Liver (tissue), 9 donors: Measurements from ENCODE around the gene METTL14. TPM values are rescaled to one million over a fixed set of nuclear protein-coding genes. Genes with fewer than 3 reads are reported as not detected.
"Not testable (repeated sequence)": the region's sequence is repeated elsewhere in the genome, so short reads cannot be mapped to it uniquely, and the experiment has no call there.

Experiments
- DNase-seq: peaks from one replicate; pipeline ENCODE4 v3.0.0-alpha.2; 2017; ENCODE audit warnings: low spot score
- H3K27ac ChIP-seq, 2 donors: one replicate each; pipeline ENCODE4 v1.7.0; 2013; ENCODE audit warnings: inconsistent platforms in 2 of 2, low read length in 2 of 2, control low read depth in 1 of 2, low read depth in 1 of 2, mild to moderate bottlenecking in 1 of 2
- H3K27me3 ChIP-seq, 4 donors: one replicate each; pipeline versions ENCODE4 v1.6.1 to v1.7.0; 2013; ENCODE audit warnings: low read length in 3 of 4, inconsistent platforms in 1 of 4, mild to moderate bottlenecking in 1 of 4, moderate library complexity in 1 of 4; ENCODE audit not compliant: control insufficient read depth in 4 of 4, insufficient read depth in 4 of 4
- H3K36me3 ChIP-seq, 4 donors: one replicate each; pipeline versions ENCODE4 v1.6.1 to v1.7.0; 2013; ENCODE audit warnings: low read length in 3 of 4, mild to moderate bottlenecking in 3 of 4, low read depth in 1 of 4, moderate library complexity in 1 of 4; ENCODE audit not compliant: control insufficient read depth in 4 of 4, insufficient read depth in 3 of 4
- H3K4me1 ChIP-seq, 4 donors: one replicate each; pipeline versions ENCODE4 v1.6.1 to v1.7.0; 2013; ENCODE audit warnings: low read length in 3 of 4, mild to moderate bottlenecking in 3 of 4, moderate library complexity in 1 of 4; ENCODE audit not compliant: control insufficient read depth in 4 of 4, insufficient read depth in 4 of 4
- H3K4me3 ChIP-seq, 3 donors: one replicate each; pipeline versions ENCODE4 v1.6.1 to v1.7.0; 2013; ENCODE audit warnings: low read length in 3 of 3, control low read depth in 1 of 3, low read depth in 1 of 3, mild to moderate bottlenecking in 1 of 3
- H3K9ac ChIP-seq, 2 donors: one replicate each; pipeline ENCODE4 v1.7.0; 2013; ENCODE audit warnings: low read length in 2 of 2, mild to moderate bottlenecking in 2 of 2, moderate library complexity in 2 of 2, control low read depth in 1 of 2, low read depth in 1 of 2
- H3K9me3 ChIP-seq, 4 donors: one replicate each; pipeline versions ENCODE4 v1.6.1 to v1.7.0; 2013; ENCODE audit warnings: low read length in 3 of 4; ENCODE audit not compliant: control insufficient read depth in 4 of 4
- RAD21 ChIP-seq, 2 donors: IDR thresholded peaks; 2 replicates each; pipeline ENCODE4 v1.6.1; 2016; ENCODE audit warnings: antibody characterized with exemption in 2 of 2, mild to moderate bottlenecking in 2 of 2
- RXRA ChIP-seq, 2 donors: IDR thresholded peaks; 2 replicates each; pipeline ENCODE4 v1.6.1; 2017 to 2018; ENCODE audit warnings: antibody characterized with exemption in 2 of 2, mild to moderate bottlenecking in 1 of 2
- WGBS: extraction: QIAGEN DNeasy Blood & Tissue Kit; methylation state at CpG from one replicate; pipeline ENCODE4 v1.1.7; 2013; 5-methylcytosine and 5-hydroxymethylcytosine counted together
- polyA plus RNA-seq, 2 donors: library from polyadenylated mRNA; stranded (reverse) in 1 of 2; unstranded in 1 of 2; fragments of 200-250 nt in 1 of 2; fragments of >200 nt in 1 of 2; fragmentation: Nextera tagmentation in 1 of 2; extraction: Ambion mirVana in 1 of 2; gene quantifications; one replicate each; pipeline versions ENCODE4 v1.2.1 to v1.2.3, GENCODE V29; 2013 to 2015
- total RNA-seq, 2 donors: library from RNA; depleted of rRNA; stranded (reverse); fragments of >200 nt; gene quantifications; one replicate each; pipeline ENCODE4 v1.2.3, GENCODE V29; 2014
- TF ChIP-seq, protein P1 (sequence below): fragments of 150-350 bp; IDR thresholded peaks from 2 replicates; pipeline ENCODE4 v1.5.1; 2017; ENCODE audit warnings: improper control_type of control experiment, low read depth, low read length; ENCODE audit not compliant: missing input control
- TF ChIP-seq, protein P2 (sequence below): IDR thresholded peaks from 2 replicates; pipeline ENCODE4 v1.6.1; 2016; ENCODE audit warnings: antibody characterized with exemption, mild to moderate bottlenecking
- donor health status: healthy.
- donor health status: healthy.
- donor health status: healthy.
- donor health status: healthy.
- donor health status: healthy.

METTL14 gene
- total and polyA plus RNA-seq, 4 donors = 8.2 to 25.5 (median 16.7) TPM

DNA sequence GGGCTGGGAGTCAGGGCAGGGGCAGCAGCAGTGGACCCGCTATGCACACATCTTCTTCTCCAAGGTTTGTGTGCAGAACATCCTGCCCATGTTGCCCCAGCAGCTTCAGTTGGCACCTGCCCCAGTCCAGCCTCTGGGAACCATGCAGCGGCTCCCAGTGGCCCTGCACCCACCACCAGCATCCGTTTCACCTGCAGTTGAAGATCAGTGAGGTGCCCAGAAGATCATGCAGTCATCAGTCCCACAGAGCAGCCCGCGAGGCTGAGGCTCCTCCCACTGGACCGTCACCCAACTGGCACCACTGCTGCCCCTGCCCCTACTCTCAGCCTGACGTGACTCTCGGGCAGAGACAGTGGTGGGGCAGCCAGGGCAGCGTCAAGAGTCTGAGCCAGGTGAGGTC lies 49.1 kb upstream of the METTL14 start:
- 70% methylated on average over 8 of the region's 9 CpGs for WGBS
- not testable (repeated sequence) for H3K4me1 ChIP-seq, H3K27me3 ChIP-seq, H3K27ac ChIP-seq, H3K4me3 ChIP-seq, H3K9ac ChIP-seq, H3K9me3 ChIP-seq, DNase-seq
- TF ChIP-seq RXRA (IDR thresholded peaks at IDR 0.05) = peak; percentile 8 to 63
- peak in 1 of 2 donors; percentile 9 for TF ChIP-seq RAD21 (IDR thresholded peaks at IDR 0.05)
- peaks cover 0 to 10% (median 4%) of the 10 kb centered on the region in 4 donors for H3K36me3 ChIP-seq

DNA sequence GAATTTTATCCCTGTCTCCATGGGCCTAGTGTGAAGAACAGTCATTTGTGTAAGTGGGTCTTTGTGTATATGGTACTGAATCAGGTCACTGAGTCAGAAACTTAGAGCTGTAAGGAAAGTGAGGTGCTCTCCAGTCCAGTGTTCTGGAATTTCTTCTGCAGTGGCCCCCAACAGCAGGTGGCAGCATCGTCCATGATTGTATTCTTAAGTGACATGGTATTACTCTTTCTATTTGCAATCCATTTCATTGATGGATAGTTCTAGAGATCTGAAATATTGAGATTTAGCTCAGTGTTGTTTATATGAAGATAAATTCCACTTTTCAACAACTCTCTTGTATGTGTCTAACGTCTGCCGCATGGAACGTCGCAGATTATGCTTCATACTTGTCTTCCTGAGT lies 20.5 kb upstream of the METTL14 start:
- not testable (repeated sequence) for H3K4me1 ChIP-seq, DNase-seq, H3K27ac ChIP-seq, H3K36me3 ChIP-seq, H3K4me3 ChIP-seq, H3K9me3 ChIP-seq, H3K9ac ChIP-seq, H3K27me3 ChIP-seq
- TF ChIP-seq, protein P1, sequence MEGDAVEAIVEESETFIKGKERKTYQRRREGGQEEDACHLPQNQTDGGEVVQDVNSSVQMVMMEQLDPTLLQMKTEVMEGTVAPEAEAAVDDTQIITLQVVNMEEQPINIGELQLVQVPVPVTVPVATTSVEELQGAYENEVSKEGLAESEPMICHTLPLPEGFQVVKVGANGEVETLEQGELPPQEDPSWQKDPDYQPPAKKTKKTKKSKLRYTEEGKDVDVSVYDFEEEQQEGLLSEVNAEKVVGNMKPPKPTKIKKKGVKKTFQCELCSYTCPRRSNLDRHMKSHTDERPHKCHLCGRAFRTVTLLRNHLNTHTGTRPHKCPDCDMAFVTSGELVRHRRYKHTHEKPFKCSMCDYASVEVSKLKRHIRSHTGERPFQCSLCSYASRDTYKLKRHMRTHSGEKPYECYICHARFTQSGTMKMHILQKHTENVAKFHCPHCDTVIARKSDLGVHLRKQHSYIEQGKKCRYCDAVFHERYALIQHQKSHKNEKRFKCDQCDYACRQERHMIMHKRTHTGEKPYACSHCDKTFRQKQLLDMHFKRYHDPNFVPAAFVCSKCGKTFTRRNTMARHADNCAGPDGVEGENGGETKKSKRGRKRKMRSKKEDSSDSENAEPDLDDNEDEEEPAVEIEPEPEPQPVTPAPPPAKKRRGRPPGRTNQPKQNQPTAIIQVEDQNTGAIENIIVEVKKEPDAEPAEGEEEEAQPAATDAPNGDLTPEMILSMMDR = peak; percentile 23
- peak; percentile 64 to 68 for TF ChIP-seq RAD21 (IDR thresholded peaks at IDR 0.05)
- 70% methylated on average over 5 of the region's 5 CpGs for WGBS

DNA sequence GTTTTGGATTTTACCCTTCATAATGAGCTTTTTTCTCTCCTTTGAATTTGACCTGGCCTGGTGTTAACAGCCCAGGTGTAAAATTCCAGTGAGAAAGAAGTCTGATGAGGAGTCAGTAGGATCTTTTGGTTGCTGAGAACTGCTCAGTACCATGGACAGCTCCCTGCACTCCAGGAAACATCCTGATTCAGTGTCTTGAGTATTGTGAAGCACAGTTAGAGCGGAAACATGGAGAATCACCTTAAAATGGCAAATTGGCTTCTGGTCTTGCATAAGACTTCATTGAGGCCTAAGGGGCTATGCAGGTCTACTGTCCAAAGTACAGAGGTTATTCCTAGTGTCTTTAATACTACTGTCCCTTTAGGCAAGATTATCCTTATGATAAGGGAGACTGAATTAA lies 16.0 kb upstream of the METTL14 start:
- not testable (repeated sequence) for H3K9me3 ChIP-seq, H3K27me3 ChIP-seq, H3K9ac ChIP-seq, H3K4me3 ChIP-seq, H3K27ac ChIP-seq, H3K4me1 ChIP-seq, H3K36me3 ChIP-seq
- WGBS = 53% methylated on average over 1 of the region's 1 CpG
- peak; percentile 55 for DNase-seq
- TF ChIP-seq, protein P2, sequence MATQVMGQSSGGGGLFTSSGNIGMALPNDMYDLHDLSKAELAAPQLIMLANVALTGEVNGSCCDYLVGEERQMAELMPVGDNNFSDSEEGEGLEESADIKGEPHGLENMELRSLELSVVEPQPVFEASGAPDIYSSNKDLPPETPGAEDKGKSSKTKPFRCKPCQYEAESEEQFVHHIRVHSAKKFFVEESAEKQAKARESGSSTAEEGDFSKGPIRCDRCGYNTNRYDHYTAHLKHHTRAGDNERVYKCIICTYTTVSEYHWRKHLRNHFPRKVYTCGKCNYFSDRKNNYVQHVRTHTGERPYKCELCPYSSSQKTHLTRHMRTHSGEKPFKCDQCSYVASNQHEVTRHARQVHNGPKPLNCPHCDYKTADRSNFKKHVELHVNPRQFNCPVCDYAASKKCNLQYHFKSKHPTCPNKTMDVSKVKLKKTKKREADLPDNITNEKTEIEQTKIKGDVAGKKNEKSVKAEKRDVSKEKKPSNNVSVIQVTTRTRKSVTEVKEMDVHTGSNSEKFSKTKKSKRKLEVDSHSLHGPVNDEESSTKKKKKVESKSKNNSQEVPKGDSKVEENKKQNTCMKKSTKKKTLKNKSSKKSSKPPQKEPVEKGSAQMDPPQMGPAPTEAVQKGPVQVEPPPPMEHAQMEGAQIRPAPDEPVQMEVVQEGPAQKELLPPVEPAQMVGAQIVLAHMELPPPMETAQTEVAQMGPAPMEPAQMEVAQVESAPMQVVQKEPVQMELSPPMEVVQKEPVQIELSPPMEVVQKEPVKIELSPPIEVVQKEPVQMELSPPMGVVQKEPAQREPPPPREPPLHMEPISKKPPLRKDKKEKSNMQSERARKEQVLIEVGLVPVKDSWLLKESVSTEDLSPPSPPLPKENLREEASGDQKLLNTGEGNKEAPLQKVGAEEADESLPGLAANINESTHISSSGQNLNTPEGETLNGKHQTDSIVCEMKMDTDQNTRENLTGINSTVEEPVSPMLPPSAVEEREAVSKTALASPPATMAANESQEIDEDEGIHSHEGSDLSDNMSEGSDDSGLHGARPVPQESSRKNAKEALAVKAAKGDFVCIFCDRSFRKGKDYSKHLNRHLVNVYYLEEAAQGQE = peak; percentile 98

DNA sequence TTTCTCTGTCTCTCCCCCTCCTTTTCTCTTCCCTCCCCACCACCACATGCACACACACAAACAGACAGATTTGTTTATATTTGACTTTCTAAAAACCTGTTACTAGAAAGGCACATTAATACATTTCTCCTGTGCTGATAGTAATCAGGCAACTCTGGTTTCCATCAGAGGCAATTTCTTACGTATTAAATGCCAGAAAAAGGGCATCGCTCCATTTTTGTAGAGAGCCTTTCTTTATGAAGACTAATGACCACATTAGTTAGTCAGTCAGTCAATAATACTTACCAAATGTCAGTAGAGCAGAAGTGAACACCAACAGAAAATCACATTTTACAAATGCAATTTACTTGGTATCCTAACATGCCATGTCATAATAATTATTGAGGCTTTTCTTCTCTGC lies 14.2 kb upstream of the METTL14 start:
- H3K9me3 ChIP-seq, H3K36me3 ChIP-seq, H3K9ac ChIP-seq, H3K4me3 ChIP-seq, H3K27ac ChIP-seq, DNase-seq, H3K4me1 ChIP-seq, H3K27me3 ChIP-seq: not testable (repeated sequence)
- 97% methylated on average over 2 of the region's 2 CpGs for WGBS
